ENCODE results near the gene NNT.

DNA sequence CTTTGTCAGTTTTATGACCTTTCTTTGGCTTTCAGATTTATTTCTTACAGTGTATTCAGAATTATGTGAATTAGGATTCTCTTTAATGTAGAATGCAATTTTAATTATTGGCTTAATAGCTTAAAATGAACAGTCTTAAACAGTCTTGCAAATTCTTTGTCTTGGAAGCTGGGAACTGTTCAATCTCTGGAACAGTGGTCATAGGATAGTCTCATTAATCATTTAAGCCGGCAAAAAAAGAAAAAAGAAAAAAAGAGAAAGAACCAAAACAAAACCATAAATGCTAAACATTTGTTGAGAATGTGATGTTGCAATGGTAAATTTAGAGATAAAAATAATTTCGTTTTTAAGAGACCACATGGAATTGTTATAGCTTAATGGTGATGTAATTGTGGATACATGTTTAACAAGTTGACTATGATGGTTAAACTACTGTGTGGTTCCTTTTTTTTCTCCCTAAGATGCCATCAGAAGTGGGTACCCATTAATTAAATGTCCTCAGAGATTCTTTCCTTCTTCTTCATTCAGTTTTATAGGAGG, 61.6 kb downstream of the NNT start:
- TF ChIP-seq GATA2 (IDR thresholded peaks at IDR 0.05; ENCODE audit: low read depth, low read length) (no peak), GATA3 (IDR thresholded peaks at IDR 0.05; ENCODE audit: low read depth, low read length) (no peak)

All from SH-SY5Y (cell line).